DND-41 (cell line): ENCODE data around the gene RBM19.

Experiments
- CTCF ChIP-seq: IDR thresholded peaks from 2 replicates; pipeline ENCODE4 v1.5.1; 2012; ENCODE audit warnings: borderline replicate concordance, low read length, moderate library complexity, mild to moderate bottlenecking; ENCODE audit not compliant: poor library complexity, severe bottlenecking; ENCODE audit errors: extremely low read depth
- EZH2 ChIP-seq: IDR thresholded peaks from 3 replicates; pipeline ENCODE4 v1.6.1; 2012; ENCODE audit warnings: borderline replicate concordance, low read depth, mild to moderate bottlenecking, moderate library complexity, low read length, inconsistent platforms; ENCODE audit not compliant: severe bottlenecking

- TF ChIP-seq CTCF (peak; percentile 12), EZH2 (no peak)
Measured at GRCh38 chr12:113860059-113860820, 105.9 kb downstream of the RBM19 start.
